Uterus (tissue), 4 donors: Measurements from ENCODE around the gene LINGO4. TPM values are rescaled to one million over a fixed set of nuclear protein-coding genes. Genes with fewer than 3 reads are reported as not detected.

Experiments
- DNase-seq, 2 donors: peaks; one replicate each; pipeline ENCODE4 v3.0.0-alpha.2; 2019 to 2020
- H3K27ac ChIP-seq, 2 donors: fragments of 200-600 bp; sonication (generic); 1 replicate in 1 of 2; 2 replicates in 1 of 2; pipeline ENCODE4 v1.5.1; 2016 to 2018
- H3K27me3 ChIP-seq, 2 donors: fragments of 200-600 bp; sonication (generic); one replicate each; pipeline ENCODE4 v1.5.1; 2018 to 2019; ENCODE audit warnings: control low read depth in 1 of 2
- H3K36me3 ChIP-seq, 2 donors: fragments of 200-600 bp; sonication (generic); one replicate each; pipeline ENCODE4 v1.5.1; 2019; ENCODE audit warnings: control low read depth in 1 of 2
- H3K4me1 ChIP-seq, 2 donors: fragments of 200-600 bp; sonication (generic); one replicate each; pipeline ENCODE4 v1.5.1; 2018 to 2019; ENCODE audit warnings: control low read depth in 1 of 2
- H3K4me3 ChIP-seq, 2 donors: fragments of 200-600 bp; sonication (generic); 1 replicate in 1 of 2; 2 replicates in 1 of 2; pipeline ENCODE4 v1.5.1; 2018 to 2019; ENCODE audit warnings: mild to moderate bottlenecking in 1 of 2
- H3K9me3 ChIP-seq, 2 donors: fragments of 200-600 bp; sonication (generic); one replicate each; pipeline ENCODE4 v1.5.1; 2019; ENCODE audit warnings: control low read depth in 1 of 2
- CTCF ChIP-seq, 4 experiments: fragments of 200-600 bp in 2 of 4; fragments of 450-650 bp in 2 of 4; sonication (generic) in 2 of 4; IDR thresholded peaks; one replicate each; pipeline ENCODE4 v1.5.1; 2016 to 2019; ENCODE audit warnings: antibody characterized with exemption in 4 of 4, mild to moderate bottlenecking in 2 of 4, moderate library complexity in 1 of 4
- POLR2A ChIP-seq, 2 donors: fragments of 450-650 bp; IDR thresholded peaks; one replicate each; pipeline ENCODE4 v1.6.1; 2016; ENCODE audit warnings: antibody characterized with exemption in 2 of 2, mild to moderate bottlenecking in 1 of 2, moderate library complexity in 1 of 2
- intact Hi-C: fragments of 100-400 bp; cut with DNase I; formaldehyde crosslinking; loops from one replicate; pipeline ENCODE4 v1.15.1; 2023; ENCODE audit warnings: low total_unique reads
- total RNA-seq, 4 donors: library from RNA; depleted of rRNA in 3 of 4; stranded (reverse); fragments of >200 nt in 3 of 4; gene quantifications; one replicate each; pipeline versions ENCODE4 v1.1.0 to v1.2.4, GENCODE V29; 2014 to 2023
- donor health status: DM: yes; HTN: yes; CAD: no.

The LINGO4 gene
- total RNA-seq, 4 donors from 2014 or later = 0.14 TPM; not detected in 3

DNA sequence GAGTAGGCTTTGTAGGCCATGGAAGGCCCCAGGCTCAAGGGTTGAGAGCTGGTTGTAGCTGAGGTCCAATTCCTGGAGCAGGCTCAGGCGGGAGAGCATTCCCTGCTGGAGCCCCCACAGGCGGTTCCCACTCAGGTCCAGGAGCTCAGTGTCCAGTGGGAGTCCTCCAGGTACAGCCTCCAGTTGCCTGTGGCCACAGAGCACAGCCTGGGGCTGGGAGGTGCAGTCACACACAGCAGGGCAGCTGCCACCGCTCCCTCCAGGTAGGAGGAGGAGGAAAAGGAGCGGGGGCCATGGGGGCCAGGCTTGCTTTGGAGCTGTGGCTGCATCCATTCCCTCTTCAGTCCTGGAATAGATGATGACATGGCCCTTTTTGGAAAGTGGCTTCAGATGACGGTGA, 2.8 kb downstream of the LINGO4 start:
- no peaks in the 10 kb centered on the region for H3K27me3 ChIP-seq

GRCh38 chr1:151801846-151802245, 3.4 kb downstream of the LINGO4 start:
- Histone ChIP-seq H3K27ac (no peak overlapping the region), H3K4me1 (no peaks in the 10 kb centered on the region), H3K27me3 (no peaks in the 10 kb centered on the region), H3K4me3 (no peak overlapping the region), H3K36me3 (no peaks in the 10 kb centered on the region), H3K9me3 (no peaks in the 10 kb centered on the region)
- intact Hi-C loops = no loop called here
- no peak for DNase-seq
- no peak for TF ChIP-seq POLR2A (IDR thresholded peaks at IDR 0.05)
- TF ChIP-seq CTCF (IDR thresholded peaks at IDR 0.05) = no peak

More for the DNA sequence above, 2.8 kb downstream of the LINGO4 start:
- Histone ChIP-seq H3K9me3 (no peaks in the 10 kb centered on the region), H3K36me3 (no peaks in the 10 kb centered on the region), H3K4me1 (no peaks in the 10 kb centered on the region), H3K4me3 (no peak overlapping the region), H3K27ac (no peak overlapping the region)
- no peak for TF ChIP-seq CTCF (IDR thresholded peaks at IDR 0.05)
- TF ChIP-seq POLR2A (IDR thresholded peaks at IDR 0.05) = no peak
- intact Hi-C loops = no loop called here
- DNase-seq = no peak

GRCh38 chr1:151801310-151801820, 3.9 kb downstream of the LINGO4 start:
- H3K36me3 ChIP-seq = no peaks in the 10 kb centered on the region
- no peaks in the 10 kb centered on the region for H3K9me3 ChIP-seq
- TF ChIP-seq CTCF (IDR thresholded peaks at IDR 0.05) (no peak), POLR2A (IDR thresholded peaks at IDR 0.05) (no peak)
- DNase-seq = no peak
- H3K27me3 ChIP-seq = no peaks in the 10 kb centered on the region
- no peak overlapping the region for H3K27ac ChIP-seq
- H3K4me1 ChIP-seq = no peaks in the 10 kb centered on the region
- intact Hi-C loops = no loop called here
- no peak overlapping the region for H3K4me3 ChIP-seq

DNA sequence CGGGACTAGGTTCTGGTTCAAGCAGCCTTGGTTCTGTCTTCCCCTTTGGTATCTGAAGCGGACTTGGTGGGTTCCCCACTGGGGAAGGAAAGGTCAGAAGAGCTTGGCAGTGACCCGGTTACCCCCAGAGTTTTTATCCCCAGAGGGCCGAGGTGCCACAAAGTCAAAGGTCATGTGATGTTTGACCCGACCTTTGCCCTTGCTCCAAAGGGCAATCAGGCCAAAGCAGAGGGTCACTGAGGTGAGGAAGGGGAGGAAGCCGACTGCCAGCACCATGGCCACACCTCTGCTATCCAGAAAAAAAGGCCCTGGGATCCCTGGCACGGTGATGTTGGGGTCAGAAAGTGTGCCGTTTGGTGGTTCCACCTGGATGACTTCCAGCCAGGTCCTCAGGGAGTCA, 4.4 kb downstream of the LINGO4 start:
- H3K27me3 ChIP-seq = no peaks in the 10 kb centered on the region

More for the DNA sequence above, 4.4 kb downstream of the LINGO4 start:
- H3K4me1 ChIP-seq = no peaks in the 10 kb centered on the region
- no peak for DNase-seq
- H3K27ac ChIP-seq = no peak overlapping the region
- no peak overlapping the region for H3K4me3 ChIP-seq
- H3K9me3 ChIP-seq = no peaks in the 10 kb centered on the region
- intact Hi-C loops = no loop called here
- no peaks in the 10 kb centered on the region for H3K36me3 ChIP-seq
- TF ChIP-seq POLR2A (IDR thresholded peaks at IDR 0.05) = no peak
- TF ChIP-seq CTCF (IDR thresholded peaks at IDR 0.05) = no peak
